Endothelial cell of coronary artery (primary cell): ENCODE data around the gene MYO1B. TPM values are rescaled to one million over a fixed set of nuclear protein-coding genes. Genes with fewer than 3 reads are reported as not detected.

Source experiments
- total RNA-seq: library from RNA; depleted of rRNA; stranded (reverse); fragments of >200 nt; gene quantifications from 2 replicates; pipeline ENCODE4 v1.2.3, GENCODE V29; 2014

The MYO1B gene
- 27.6 and 60.9 TPM in 2 replicates for total RNA-seq

GRCh38 chr2:191245046-191245868 lies at the start of gene MYO1B:
TSS of gene MYO1B (plus strand) at chr2:191245404. CDS start at chr2:191276896, 31,492 bp downstream.

Other genes with a start within 250 kb of the MYO1B start
- 55.2 and 62.1 TPM in 2 replicates for gene STAT1, start 231.2 kb upstream of the MYO1B start, total RNA-seq
- gene STAT4, start 94.4 kb upstream of the MYO1B start, total RNA-seq = 0.09 TPM in 1 of 2 replicates, not detected in the other